SK-N-SH (cell line): ENCODE data around the gene PCSK5. TPM values are rescaled to one million over a fixed set of nuclear protein-coding genes. Genes with fewer than 3 reads are reported as not detected.

ENCODE experiments used
- CTCF ChIA-PET: fragments of 300-600, 350-600 bp; formaldehyde crosslinking; extraction: SDS; loops from one replicate; lab custom pipeline; 2021; lab: Yijun Ruan, JAX
- POLR2A ChIA-PET: fragments of 350-600 bp; sonication (Branson Sonifier 250); formaldehyde crosslinking; extraction: SDS; loops from one replicate; lab custom pipeline; 2020; ENCODE audit warnings: antibody characterized with exemption, inconsistent platforms; lab: Yijun Ruan, JAX
- DNase-seq: peaks from one replicate; pipeline ENCODE4 v3.0.0; 2012
- H2AFZ ChIP-seq: fragments of 200-600 bp; sonication (generic); 2 replicates; pipeline ENCODE4 v1.8.1; 2016; ENCODE audit warnings: antibody characterized with exemption, mild to moderate bottlenecking, low read depth
- H3F3A ChIP-seq: fragments of 200-600 bp; sonication (generic); replicated peaks from 2 replicates; pipeline ENCODE3; 2016; ENCODE audit warnings: antibody characterized with exemption, mild to moderate bottlenecking; ENCODE audit not compliant: insufficient read depth
- H3K27ac ChIP-seq, 2 experiments: fragments of 200-500 bp in 1 of 2; fragments of 200-600 bp in 1 of 2; sonication (Bioruptor generic) in 1 of 2; sonication (generic), shearing (Covaris generic) in 1 of 2; 2 replicates each; pipeline versions ENCODE4 v1.5.1 to v1.6.1; 2014 to 2016; ENCODE audit warnings: low read depth in 2 of 2, inconsistent platforms in 1 of 2, low read length in 1 of 2, mild to moderate bottlenecking in 1 of 2, mixed read lengths in 1 of 2
- H3K27me3 ChIP-seq: fragments of 200-600 bp; sonication (generic), shearing (Covaris generic); 2 replicates; pipeline ENCODE4 v1.6.1; 2016; ENCODE audit warnings: mixed run types; ENCODE audit not compliant: insufficient read depth
- H3K36me3 ChIP-seq, 2 experiments: fragments of 200-500 bp in 1 of 2; fragments of 200-600 bp in 1 of 2; sonication (Bioruptor generic) in 1 of 2; sonication (generic) in 1 of 2; replicated peaks in 1 of 2; 2 replicates each; pipeline versions ENCODE3 to v1.5.1; 2014 to 2016; ENCODE audit warnings: low read length in 1 of 2, mild to moderate bottlenecking in 1 of 2; ENCODE audit not compliant: insufficient read depth in 2 of 2, control insufficient read depth in 1 of 2
- H3K4me1 ChIP-seq, 2 experiments: fragments of 200-500 bp in 1 of 2; fragments of 200-600 bp in 1 of 2; sonication (Bioruptor generic) in 1 of 2; sonication (generic), shearing (Covaris generic) in 1 of 2; 2 replicates each; pipeline versions ENCODE4 v1.5.1 to v1.6.1; 2014 to 2016; ENCODE audit warnings: low read depth in 1 of 2, low read length in 1 of 2, mixed run types in 1 of 2; ENCODE audit not compliant: insufficient read depth in 2 of 2, control insufficient read depth in 1 of 2
- H3K4me2 ChIP-seq: fragments of 200-600 bp; sonication (generic), shearing (Covaris generic); 2 replicates; pipeline ENCODE4 v1.6.1; 2017; ENCODE audit warnings: mixed run types
- H3K4me3 ChIP-seq, 2 experiments: fragments of 200-500 bp in 1 of 2; fragments of 200-600 bp in 1 of 2; sonication (Bioruptor generic) in 1 of 2; sonication (generic), shearing (Covaris generic) in 1 of 2; 2 replicates each; pipeline versions ENCODE4 v1.5.1 to v1.8.1; 2014 to 2016; ENCODE audit warnings: low read depth in 2 of 2, inconsistent platforms in 1 of 2, low read length in 1 of 2, mild to moderate bottlenecking in 1 of 2, mixed read lengths in 1 of 2, moderate library complexity in 1 of 2
- H3K79me2 ChIP-seq: fragments of 200-600 bp; sonication (generic); 2 replicates; pipeline ENCODE4 v1.8.1; 2017; ENCODE audit warnings: mild to moderate bottlenecking; ENCODE audit not compliant: insufficient read depth
- H3K9ac ChIP-seq: fragments of 200-600 bp; sonication (generic); 2 replicates; pipeline ENCODE4 v1.6.1; 2017; ENCODE audit warnings: mixed run types
- H3K9me2 ChIP-seq: fragments of 200-600 bp; sonication (generic); 2 replicates; pipeline ENCODE4 v1.6.1; 2017; ENCODE audit warnings: mixed run types
- H3K9me3 ChIP-seq: fragments of 200-600 bp; sonication (generic); 2 replicates; pipeline ENCODE4 v1.6.1; 2017; ENCODE audit warnings: mixed run types, mild to moderate bottlenecking, moderate library complexity
- H4K20me1 ChIP-seq: fragments of 200-600 bp; sonication (generic); 2 replicates; pipeline ENCODE4 v1.6.1; 2017; ENCODE audit warnings: mild to moderate bottlenecking, mixed run types; ENCODE audit not compliant: insufficient read depth
- CHD2 ChIP-seq: fragments of 150-350 bp; IDR thresholded peaks from 2 replicates; pipeline ENCODE4 v1.6.1; 2018; ENCODE audit warnings: low read length; ENCODE audit not compliant: partially characterized antibody
- ELF1 ChIP-seq: IDR thresholded peaks from 2 replicates; pipeline ENCODE4 v1.4.0; 2012
- EZH2phosphoT487 ChIP-seq: fragments of 200-600 bp; sonication (generic); IDR thresholded peaks from 2 replicates; pipeline ENCODE4 v1.6.1; 2017; ENCODE audit warnings: low read depth, mixed run types, mild to moderate bottlenecking, antibody characterized with exemption, moderate library complexity, borderline replicate concordance
- FOSL2 ChIP-seq: IDR thresholded peaks from 2 replicates; pipeline ENCODE4 v1.4.0; 2012; ENCODE audit warnings: low read depth, mild to moderate bottlenecking, moderate library complexity, borderline replicate concordance
- FOXM1 ChIP-seq: IDR thresholded peaks from 2 replicates; pipeline ENCODE4 v1.4.0; 2012; ENCODE audit warnings: low read depth, mild to moderate bottlenecking
- GABPA ChIP-seq: IDR thresholded peaks from 2 replicates; pipeline ENCODE4 v1.4.0; 2012; ENCODE audit warnings: low read depth, mild to moderate bottlenecking
- GATA2 ChIP-seq: sonication (generic); formaldehyde crosslinking; IDR thresholded peaks from 2 replicates; pipeline ENCODE4 v1.5.0; 2020; ENCODE audit warnings: mild to moderate bottlenecking, missing genetic modification reagents
- IRF3 ChIP-seq: fragments of 150-350 bp; IDR thresholded peaks from 2 replicates; pipeline ENCODE4 v1.6.1; 2016; ENCODE audit warnings: mild to moderate bottlenecking, low read depth, low read length
- JUND ChIP-seq: IDR thresholded peaks from 2 replicates; pipeline ENCODE4 v1.4.0; 2012
- MAX ChIP-seq: IDR thresholded peaks from 2 replicates; pipeline ENCODE4 v1.4.0; 2012; ENCODE audit warnings: low read depth
- NFIC ChIP-seq: IDR thresholded peaks from 2 replicates; pipeline ENCODE4 v1.4.0; 2012; ENCODE audit warnings: borderline replicate concordance
- RAD21 ChIP-seq: IDR thresholded peaks from 2 replicates; pipeline ENCODE4 v1.6.1; 2012; ENCODE audit warnings: mild to moderate bottlenecking, low read length
- REST ChIP-seq: IDR thresholded peaks from 2 replicates; pipeline ENCODE4 v1.6.1; 2012; ENCODE audit warnings: mild to moderate bottlenecking, low read depth, low read length, moderate library complexity
- RXRA ChIP-seq: IDR thresholded peaks from 2 replicates; pipeline ENCODE4 v1.4.0; 2012; ENCODE audit warnings: low read depth, mild to moderate bottlenecking, borderline replicate concordance
- SIN3A ChIP-seq: IDR thresholded peaks from 2 replicates; pipeline ENCODE4 v1.6.1; 2012; ENCODE audit warnings: low read depth, mild to moderate bottlenecking, low read length, moderate library complexity, borderline replicate concordance
- WGBS: methylation state at CpG from one replicate; pipeline ENCODE4 v1.1.6; 2017; ENCODE audit warnings: low lambda C conversion rate; 5-methylcytosine and 5-hydroxymethylcytosine counted together
- polyA plus RNA-seq, 3 experiments: library from polyadenylated mRNA; depleted of rRNA; stranded (reverse); fragments of >200 nt; gene quantifications; 2 replicates each; pipeline ENCODE4 v1.2.3, GENCODE V29; 2012

PCSK5 gene
- polyA plus RNA-seq, 1 of the 3 experiments (the other 2 are of a cell fraction), result 0.08 TPM

- TF ChIP-seq CHD2, result no peak
- no peak for TF ChIP-seq FOSL2
- TF ChIP-seq NFIC, result no peak
Measured at GRCh38 chr9:75937521-75938258, 47.2 kb downstream of the PCSK5 start (continued).

- no peaks in the 10 kb centered on the region for H3K9me2 ChIP-seq
- H3K4me2 ChIP-seq, result no peak overlapping the region
- no peaks in the 10 kb centered on the region for H4K20me1 ChIP-seq
- H3K4me1 ChIP-seq, result no peaks in the 10 kb centered on the region
- no peaks in the 10 kb centered on the region for H3F3A ChIP-seq
- ChIA-PET CTCF (no interaction called here), POLR2A (no interaction called here)
- no peak for TF ChIP-seq MAX
- TF ChIP-seq FOXM1, result no peak
- no peak for TF ChIP-seq GABPA
- TF ChIP-seq CHD2, result no peak
- TF ChIP-seq RAD21, result no peak
- TF ChIP-seq SIN3A, result no peak
- no peak for TF ChIP-seq JUND
- TF ChIP-seq REST, result no peak
- TF ChIP-seq ELF1, result no peak
- TF ChIP-seq IRF3, result no peak
- no peak for TF ChIP-seq EZH2phosphoT487
- no peak for TF ChIP-seq GATA2 (CRISPR knock-in tag)
- TF ChIP-seq RXRA, result no peak
- H3K4me3 ChIP-seq, result no peak overlapping the region
- 6% methylated on average over 1 of the region's 1 CpG for WGBS
- H3K9me3 ChIP-seq, result no peaks in the 10 kb centered on the region
- H3K27me3 ChIP-seq, result 0 out of 2 replicates have a peak, but pooled peaks cover 5% of the 10 kb centered on the region
- H2AFZ ChIP-seq, result no peak overlapping the region
- H3K36me3 ChIP-seq, result no peaks in the 10 kb centered on the region
- no peak for DNase-seq
- no peak overlapping the region for H3K9ac ChIP-seq
- H3K27ac ChIP-seq, result no peak overlapping the region
- H3K79me2 ChIP-seq, result no peaks in the 10 kb centered on the region
Measured at GRCh38 chr9:75938946-75939345, 48.5 kb downstream of the PCSK5 start.
